HepG2 (cell line): ENCODE results near the gene DAO. TPM values are rescaled to one million over a fixed set of nuclear protein-coding genes. Genes with fewer than 3 reads are reported as not detected.

Source experiments
- ATAC-seq: fragments of 200-7000 bp; cut with Tn5 transposase; 3 replicates; pipeline ENCODE4 v1.9.1; 2020; ENCODE audit warnings: mild to moderate bottlenecking, moderate library complexity
- BruUV-seq: library from RNA; stranded (reverse); fragments of 400-500 nt; replicated peaks from 2 replicates; lab custom pipeline; 2021; lab: Mats Ljungman, UMichigan
- CTCF ChIA-PET: fragments of 300-600 bp; formaldehyde crosslinking; extraction: SDS; loops from one replicate; lab custom pipeline; 2021; ENCODE audit warnings: low total read pairs, inconsistent platforms, low intra/inter-chr PET ratio; lab: Yijun Ruan, JAX
- POLR2A ChIA-PET: fragments of 350-600 bp; sonication (Branson Sonifier 250); formaldehyde crosslinking; loops from one replicate; lab custom pipeline; 2020; ENCODE audit warnings: antibody characterized with exemption, inconsistent platforms; lab: Yijun Ruan, JAX
- DNase-seq: peaks from one replicate; pipeline ENCODE4 v3.0.0-alpha.2; 2015; ENCODE audit warnings: low spot score
- FAIRE-seq: peaks from 3 replicates; lab custom pipeline; 2011; peaks lifted over from hg19 to GRCh38; lab: Jason Lieb, UNC
- H2AFZ ChIP-seq: one replicate; pipeline ENCODE4 v1.6.1; 2011; ENCODE audit warnings: low read length, inconsistent platforms
- H3K27ac ChIP-seq: fragments of 300-600 bp; 3 replicates; pipeline ENCODE4 v1.8.0; 2011; ENCODE audit warnings: mixed run types, mild to moderate bottlenecking, mixed read lengths, low read length, inconsistent platforms; ENCODE audit not compliant: insufficient read depth; ENCODE audit errors: extremely low read length
- H3K27me3 ChIP-seq, 2 experiments: fragments of 200-600 bp in 1 of 2; 2 replicates in 1 of 2; 3 replicates in 1 of 2; pipeline versions ENCODE4 v1.6.0 to v1.8.0; 2011; ENCODE audit warnings: low read length in 2 of 2, mild to moderate bottlenecking in 2 of 2, moderate library complexity in 2 of 2, inconsistent platforms in 1 of 2; ENCODE audit not compliant: insufficient read depth in 2 of 2, control insufficient read depth in 1 of 2
- H3K36me3 ChIP-seq, 2 experiments: fragments of 200-600 bp in 1 of 2; replicated peaks in 1 of 2; 2 replicates in 1 of 2; 3 replicates in 1 of 2; pipeline versions ENCODE4 v1.5.1 to v1.8.0; 2011; ENCODE audit warnings: low read length in 2 of 2, inconsistent platforms in 1 of 2; ENCODE audit not compliant: insufficient read depth in 2 of 2, control insufficient read depth in 1 of 2
- H3K4me1 ChIP-seq: 2 replicates; pipeline ENCODE4 v1.5.1; 2012; ENCODE audit warnings: low read length, inconsistent platforms; ENCODE audit not compliant: insufficient read depth
- H3K4me2 ChIP-seq: 2 replicates; pipeline ENCODE4 v1.6.0; 2011; ENCODE audit warnings: low read depth, low read length, inconsistent platforms
- H3K4me3 ChIP-seq, 3 experiments: fragments of 200-600 bp in 1 of 3; sonication (generic), shearing (Covaris generic) in 1 of 3; replicated peaks in 1 of 3; 2 replicates each; pipeline ENCODE4 v1.5.1; 2011 to 2016; ENCODE audit warnings: low read length in 3 of 3, inconsistent platforms in 2 of 3, low read depth in 2 of 3, mild to moderate bottlenecking in 2 of 3, control low read depth in 1 of 3, mixed read lengths in 1 of 3; ENCODE audit not compliant: insufficient read depth in 1 of 3
- H3K79me2 ChIP-seq: one replicate; pipeline ENCODE4 v1.6.1; 2011; ENCODE audit warnings: low read length, inconsistent platforms; ENCODE audit not compliant: insufficient read depth
- H3K9ac ChIP-seq: 2 replicates; pipeline ENCODE4 v1.6.0; 2011; ENCODE audit warnings: mild to moderate bottlenecking, low read depth, low read length, inconsistent platforms; ENCODE audit not compliant: insufficient read depth
- H3K9me3 ChIP-seq: 2 replicates; pipeline ENCODE4 v1.5.1; 2012; ENCODE audit warnings: mild to moderate bottlenecking, low read length
- H4K20me1 ChIP-seq: 2 replicates; pipeline ENCODE4 v1.6.0; 2011; ENCODE audit warnings: inconsistent platforms, mild to moderate bottlenecking, low read length, moderate library complexity; ENCODE audit not compliant: insufficient read depth
- ESRRA ChIP-seq: sonication (generic); formaldehyde crosslinking; IDR thresholded peaks from 2 replicates; pipeline ENCODE4 v1.5.1; 2020; ENCODE audit warnings: mild to moderate bottlenecking, low read depth, missing genetic modification reagents
- EZH2 ChIP-seq: conservative IDR thresholded peaks from 2 replicates; pipeline ENCODE4 v1.6.1; 2012; ENCODE audit warnings: mild to moderate bottlenecking, low read depth, low read length, moderate library complexity
- HMGA1 ChIP-seq: sonication (generic); formaldehyde crosslinking; conservative IDR thresholded peaks from 2 replicates; pipeline ENCODE4 v1.4.0; 2020; ENCODE audit warnings: missing genetic modification reagents
- HOXA7 ChIP-seq: sonication (generic); formaldehyde crosslinking; IDR thresholded peaks from 2 replicates; pipeline ENCODE4 v1.8.1; 2022; ENCODE audit warnings: mild to moderate bottlenecking, missing genetic modification reagents, moderate library complexity
- ISX ChIP-seq: sonication (generic); formaldehyde crosslinking; conservative IDR thresholded peaks from 2 replicates; pipeline ENCODE4 v1.5.0; 2020; ENCODE audit warnings: missing genetic modification reagents
- KLF6 ChIP-seq: IDR thresholded peaks from 2 replicates; pipeline ENCODE4 v1.8.0; 2016; ENCODE audit warnings: missing biosample characterization, missing genetic modification reagents
- MXD4 ChIP-seq: IDR thresholded peaks from 2 replicates; pipeline ENCODE4 v1.6.1; 2016; ENCODE audit warnings: mild to moderate bottlenecking, missing biosample characterization, missing genetic modification reagents
- POLR2AphosphoS5 ChIP-seq: IDR thresholded peaks from 2 replicates; pipeline ENCODE4 v1.6.1; 2012; ENCODE audit warnings: low read depth, low read length
- SNAI1 ChIP-seq: sonication (generic); formaldehyde crosslinking; IDR thresholded peaks from 2 replicates; pipeline ENCODE4 v1.5.0; 2020; ENCODE audit warnings: mild to moderate bottlenecking, missing genetic modification reagents, borderline replicate concordance
- SRSF4 ChIP-seq: fragments of 200-400 bp; formaldehyde crosslinking; IDR thresholded peaks from one replicate; pipeline ENCODE4 v1.6.1; 2018; ENCODE audit warnings: mild to moderate bottlenecking, low read depth, low read length, moderate library complexity; ENCODE audit not compliant: poor library complexity, severe bottlenecking
- ZHX1 ChIP-seq: sonication (generic); formaldehyde crosslinking; IDR thresholded peaks from 2 replicates; pipeline ENCODE4 v1.8.1; 2022; ENCODE audit warnings: low read depth, mild to moderate bottlenecking, missing genetic modification reagents
- ZNF230 ChIP-seq: sonication (generic); formaldehyde crosslinking; IDR thresholded peaks from 2 replicates; pipeline ENCODE4 v1.4.0; 2020; ENCODE audit warnings: mild to moderate bottlenecking, missing genetic modification reagents
- ZNF282 ChIP-seq: fragments of 450-650 bp; IDR thresholded peaks from 2 replicates; pipeline ENCODE4 v1.6.1; 2018; ENCODE audit not compliant: partially characterized antibody
- ZNF589 ChIP-seq: sonication (generic); formaldehyde crosslinking; conservative IDR thresholded peaks from 2 replicates; pipeline ENCODE4 v1.8.0; 2022; ENCODE audit warnings: mild to moderate bottlenecking, moderate library complexity, missing genetic modification reagents
- ZNF629 ChIP-seq: sonication (generic); formaldehyde crosslinking; conservative IDR thresholded peaks from 2 replicates; pipeline ENCODE4 v1.5.0; 2020; ENCODE audit warnings: missing genetic modification reagents
- ZNF790 ChIP-seq: sonication (generic); formaldehyde crosslinking; IDR thresholded peaks from 2 replicates; pipeline ENCODE4 v1.8.0; 2022; ENCODE audit warnings: missing genetic modification reagents, mild to moderate bottlenecking, borderline replicate concordance
- ZNF879 ChIP-seq: sonication (generic); formaldehyde crosslinking; IDR thresholded peaks from 2 replicates; pipeline ENCODE4 v1.8.1; 2023; ENCODE audit warnings: missing genetic modification reagents
- WGBS: methylation state at CpG from one replicate; pipeline ENCODE4 v1.1.6; 2017; ENCODE audit warnings: low lambda C conversion rate; 5-methylcytosine and 5-hydroxymethylcytosine counted together
- in situ Hi-C: cut with HindIII; loops from 2 replicates; pipeline ENCODE4 v1.10.0; 2017; ENCODE audit warnings: low pct_unique_long_range_greater_than_20kb; ENCODE audit not compliant: extremely low pct_ligation_motif_present
- intact Hi-C: fragments of 100-400 bp; cut with micrococcal nuclease; formaldehyde crosslinking; loops from one replicate; pipeline ENCODE4 v1.10.0; 2022; ENCODE audit not compliant: unreplicated experiment
- polyA plus RNA-seq, 8 experiments: library from polyadenylated mRNA; depleted of rRNA in 3 of 8; stranded (reverse) in 7 of 8; unstranded in 1 of 8; fragments of >200 nt; fragmentation: Illumina TruSeq in 4 of 8; extraction: Trizol in 4 of 8; gene quantifications; 2 replicates each; pipeline versions ENCODE4 v1.2.1 to v1.2.3, GENCODE V29; 2011 to 2016; ENCODE audit warnings: low read depth in 4 of 8, missing spikeins in 1 of 8, mixed read lengths in 1 of 8; ENCODE audit not compliant: insufficient read depth in 1 of 8
- total RNA-seq, 5 experiments: library from RNA; depleted of rRNA; stranded (reverse); fragments of >200 nt; fragmentation: Illumina TruSeq; extraction: Trizol; gene quantifications; 2 replicates each; pipeline ENCODE4 v1.2.3, GENCODE V29; 2016; ENCODE audit warnings: low read depth in 1 of 5
- TF ChIP-seq, protein P1 (sequence below): sonication (generic); formaldehyde crosslinking; conservative IDR thresholded peaks from 2 replicates; pipeline ENCODE4 v1.4.0; 2020; ENCODE audit warnings: missing genetic modification reagents

Gene DAO
- total and polyA plus RNA-seq, 2 of the 13 experiments (the other 11 are each of a cell fraction or from before 2014, with no cell fraction given) = 0.34 to 0.82 TPM

- TF ChIP-seq ZNF879 (no peak), ZNF282 (no peak), HOXA7 (CRISPR knock-in tag) (no peak), HMGA1 (CRISPR knock-in tag) (no peak), ZNF589 (CRISPR knock-in tag) (no peak), SRSF4 (no peak), SNAI1 (CRISPR knock-in tag) (no peak), MXD4 (CRISPR knock-in tag) (no peak), ISX (no peak)
Measured at GRCh38 chr12:108832730-108833354, 47.0 kb upstream of the DAO start (continued).

GRCh38 chr12:108833355-108833733, 46.5 kb upstream of the DAO start:
- no TSS peak for BruUV-seq
- H3K79me2 ChIP-seq = no peaks in the 10 kb centered on the region
- WGBS = 92% methylated on average over 9 of the region's 9 CpGs
- in situ Hi-C loops (no loop called here), intact Hi-C loops (no loop called here)
- no peaks in the 10 kb centered on the region for H3K27me3 ChIP-seq
- no peak overlapping the region for H3K4me3 ChIP-seq
- H3K4me2 ChIP-seq = no peak overlapping the region
- H3K9me3 ChIP-seq = no peaks in the 10 kb centered on the region
- H4K20me1 ChIP-seq = no peaks in the 10 kb centered on the region
- ATAC-seq = no peak
- H3K4me1 ChIP-seq = peaks cover 13% of the 10 kb centered on the region
- no peak overlapping the region for H2AFZ ChIP-seq
- no peak for TF ChIP-seq ZNF790
- TF ChIP-seq ZHX1 (CRISPR knock-in tag) = no peak
- TF ChIP-seq, protein P1, sequence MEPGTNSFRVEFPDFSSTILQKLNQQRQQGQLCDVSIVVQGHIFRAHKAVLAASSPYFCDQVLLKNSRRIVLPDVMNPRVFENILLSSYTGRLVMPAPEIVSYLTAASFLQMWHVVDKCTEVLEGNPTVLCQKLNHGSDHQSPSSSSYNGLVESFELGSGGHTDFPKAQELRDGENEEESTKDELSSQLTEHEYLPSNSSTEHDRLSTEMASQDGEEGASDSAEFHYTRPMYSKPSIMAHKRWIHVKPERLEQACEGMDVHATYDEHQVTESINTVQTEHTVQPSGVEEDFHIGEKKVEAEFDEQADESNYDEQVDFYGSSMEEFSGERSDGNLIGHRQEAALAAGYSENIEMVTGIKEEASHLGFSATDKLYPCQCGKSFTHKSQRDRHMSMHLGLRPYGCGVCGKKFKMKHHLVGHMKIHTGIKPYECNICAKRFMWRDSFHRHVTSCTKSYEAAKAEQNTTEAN (CRISPR knock-in tag) = no peak
- no peak for TF ChIP-seq POLR2AphosphoS5
- TF ChIP-seq ESRRA = no peak
- no peak for TF ChIP-seq ZNF230 (CRISPR knock-in tag)
- TF ChIP-seq ZNF629 (CRISPR knock-in tag) = no peak
- TF ChIP-seq EZH2 = no peak
- TF ChIP-seq KLF6 = no peak
- H3K27ac ChIP-seq = no peak overlapping the region
- no peak for DNase-seq
- ChIA-PET POLR2A (no interaction called here), CTCF (no interaction called here)
- no peak for FAIRE-seq
- peaks cover 7 to 31% of the 10 kb centered on the region in 2 experiments; a peak in 4 of 5 replicates for H3K36me3 ChIP-seq
- H3K9ac ChIP-seq = no peak overlapping the region
